Measurements from ENCODE around the gene OTOS.

The OTOS gene

DNA sequence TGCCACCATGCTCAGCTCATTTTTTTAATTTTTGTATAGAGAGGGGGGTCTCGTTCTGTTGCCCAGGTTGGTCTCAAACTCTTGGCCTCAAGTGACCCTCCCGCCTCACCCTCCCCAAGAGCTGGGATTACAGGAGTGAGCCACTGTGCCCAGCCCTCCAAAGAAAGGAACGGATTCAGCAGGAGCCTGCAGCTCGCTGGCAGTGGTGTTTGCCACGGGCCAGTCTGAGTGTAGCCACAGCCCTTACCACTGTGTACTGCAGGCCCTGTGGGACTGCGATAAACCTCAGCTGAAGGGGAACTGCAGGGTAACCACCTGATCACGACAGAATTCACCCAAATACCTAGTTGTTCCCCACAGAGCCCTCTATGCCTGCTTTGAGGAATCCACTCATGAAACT, 11.1 kb downstream of the OTOS start:
- TF ChIP-seq CTCF (conservative IDR thresholded peaks at IDR 0.05; ENCODE audit: low read depth, low read length) = no peak
- DNase-seq (ENCODE audit: low read depth) = no peak
- H3K4me3 ChIP-seq (ENCODE audit: low read length) = no peak overlapping the region

GRCh38 chr2:240128608-240129145, 11.8 kb downstream of the OTOS start:
- no peak overlapping the region for H3K4me3 ChIP-seq (ENCODE audit: low read length)
- no peak for TF ChIP-seq CTCF (conservative IDR thresholded peaks at IDR 0.05; ENCODE audit: low read depth, low read length)
- no peak for DNase-seq (ENCODE audit: low read depth)

DNA sequence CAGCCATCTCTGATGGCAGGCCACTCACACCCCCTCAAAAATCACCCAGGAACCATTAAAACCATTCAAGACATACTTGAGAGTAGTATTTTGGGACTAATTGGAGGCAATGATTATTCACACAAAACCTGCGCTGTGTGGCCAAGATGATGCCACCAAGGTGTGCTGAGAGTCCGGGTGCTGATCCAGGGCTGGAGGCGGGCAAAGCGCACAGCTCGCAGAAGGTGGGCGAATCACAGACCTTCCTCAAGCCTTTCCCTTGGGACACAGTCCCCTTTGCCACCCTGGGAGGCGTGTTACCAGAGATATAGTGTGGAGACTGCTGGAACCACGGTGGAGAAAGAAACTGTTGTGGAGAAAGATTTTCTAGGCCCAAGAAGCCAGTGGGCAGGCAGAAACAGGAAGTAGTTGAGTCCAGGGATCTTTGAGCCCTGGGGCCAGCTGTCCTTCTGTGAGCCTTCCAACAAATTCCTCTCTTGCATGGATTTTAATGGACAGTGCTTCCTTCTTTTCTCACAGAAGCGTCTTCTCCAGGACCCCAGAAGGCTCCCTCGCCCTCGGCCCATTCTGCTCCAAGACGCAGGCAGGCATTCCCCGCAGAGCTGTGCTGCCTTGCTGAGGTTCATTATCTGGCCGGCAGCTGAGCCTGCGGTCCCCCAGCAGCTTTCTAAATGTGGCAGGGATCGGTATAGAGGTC, 12.4 kb downstream of the OTOS start:
- no peak for TF ChIP-seq CTCF (conservative IDR thresholded peaks at IDR 0.05; ENCODE audit: low read depth, low read length)
- DNase-seq (ENCODE audit: low read depth) = no peak
- no peak overlapping the region for H3K4me3 ChIP-seq (ENCODE audit: low read length)

GRCh38 chr2:240127191-240127750, 13.2 kb downstream of the OTOS start:
- no peak for TF ChIP-seq CTCF (conservative IDR thresholded peaks at IDR 0.05; ENCODE audit: low read depth, low read length)
- no peak overlapping the region for H3K4me3 ChIP-seq (ENCODE audit: low read length)
- no peak for DNase-seq (ENCODE audit: low read depth)

DNA sequence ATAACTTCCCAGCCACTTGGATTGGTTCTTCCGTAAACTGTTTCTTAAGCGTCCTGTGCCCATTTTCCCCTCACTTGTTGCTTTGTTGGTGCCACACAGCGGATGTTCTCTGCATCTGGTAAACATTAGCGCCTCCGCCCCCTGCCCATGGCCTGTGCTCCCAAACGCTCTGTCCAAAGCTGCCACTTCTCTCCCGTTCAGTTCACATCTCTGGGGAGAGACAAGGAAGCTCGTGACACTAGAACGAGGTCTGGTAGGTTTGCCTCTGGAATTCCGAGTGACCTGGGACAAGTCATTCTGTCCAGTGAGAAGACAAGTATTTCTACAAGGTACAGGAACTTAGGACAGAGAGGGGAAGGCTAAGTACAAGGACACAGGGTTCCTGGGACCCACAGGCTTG, 13.7 kb downstream of the OTOS start:
- no peak for TF ChIP-seq CTCF (conservative IDR thresholded peaks at IDR 0.05; ENCODE audit: low read depth, low read length)
- H3K4me3 ChIP-seq (ENCODE audit: low read length) = no peak overlapping the region
- no peak for DNase-seq (ENCODE audit: low read depth)

DNA sequence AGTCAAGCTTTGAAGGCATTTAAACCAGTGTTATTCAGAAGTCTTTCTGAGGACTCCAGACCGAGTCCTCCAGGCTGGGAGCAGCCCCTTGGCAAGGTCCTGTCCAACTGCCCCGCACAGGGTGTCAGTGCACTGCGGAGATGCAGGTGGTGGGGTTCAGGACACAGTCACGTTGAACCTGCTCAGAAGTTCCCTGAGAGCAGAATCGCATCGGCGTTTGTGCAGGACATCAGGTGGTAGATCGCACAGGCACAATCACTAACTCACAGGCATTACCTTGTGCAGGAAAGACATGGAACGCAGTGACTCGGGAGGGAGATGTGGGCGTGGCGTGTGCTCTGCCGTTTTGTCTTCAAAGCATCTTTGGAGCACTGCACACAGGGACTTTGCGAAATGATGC, 14.7 kb downstream of the OTOS start:
- H3K4me3 ChIP-seq (ENCODE audit: low read length) = no peak overlapping the region
- TF ChIP-seq CTCF (conservative IDR thresholded peaks at IDR 0.05; ENCODE audit: low read depth, low read length) = no peak
- no peak for DNase-seq (ENCODE audit: low read depth)

DNA sequence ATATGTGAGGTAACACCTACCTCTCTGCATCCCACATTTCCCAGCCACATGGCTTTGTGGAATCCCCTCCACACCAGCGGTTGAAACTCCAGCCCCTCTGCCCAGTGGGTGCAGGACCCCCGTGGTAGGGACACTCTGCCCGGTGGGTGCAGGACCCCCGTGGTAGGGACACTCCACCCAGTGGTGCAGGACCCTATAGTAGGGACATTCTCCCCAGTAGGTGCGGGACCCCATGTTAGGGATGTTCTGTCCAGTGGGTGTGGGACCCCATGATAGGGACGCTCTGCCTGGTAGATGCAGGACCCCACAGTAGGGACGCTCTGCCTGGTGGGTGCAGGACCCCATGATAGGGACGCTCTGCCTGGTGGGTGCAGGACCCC, 15.8 kb downstream of the OTOS start:
- DNase-seq (ENCODE audit: low read depth) = no peak
- TF ChIP-seq CTCF (conservative IDR thresholded peaks at IDR 0.05; ENCODE audit: low read depth, low read length) = no peak

More for the DNA sequence above, 15.8 kb downstream of the OTOS start:
- no peak overlapping the region for H3K4me3 ChIP-seq (ENCODE audit: low read length)
